GM18951 (cell line): ENCODE data around the gene C17orf67.

ENCODE experiments used
- POLR2A ChIP-seq: IDR thresholded peaks from 4 replicates; pipeline ENCODE4 v1.6.1; 2011; ENCODE audit warnings: mild to moderate bottlenecking; ENCODE audit not compliant: insufficient read length, insufficient read depth; ENCODE audit errors: extremely low read depth
- in situ Hi-C: fragments of 300-500 bp; cut with MboI; formaldehyde crosslinking; loops from one replicate; pipeline ENCODE4 v1.12.0; 2022; ENCODE audit warnings: low sequenced_read_pairs, mixed read lengths, inconsistent platforms; ENCODE audit not compliant: unreplicated experiment

The C17orf67 gene, protein sequence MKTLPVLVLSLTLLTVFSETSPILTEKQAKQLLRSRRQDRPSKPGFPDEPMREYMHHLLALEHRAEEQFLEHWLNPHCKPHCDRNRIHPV

DNA sequence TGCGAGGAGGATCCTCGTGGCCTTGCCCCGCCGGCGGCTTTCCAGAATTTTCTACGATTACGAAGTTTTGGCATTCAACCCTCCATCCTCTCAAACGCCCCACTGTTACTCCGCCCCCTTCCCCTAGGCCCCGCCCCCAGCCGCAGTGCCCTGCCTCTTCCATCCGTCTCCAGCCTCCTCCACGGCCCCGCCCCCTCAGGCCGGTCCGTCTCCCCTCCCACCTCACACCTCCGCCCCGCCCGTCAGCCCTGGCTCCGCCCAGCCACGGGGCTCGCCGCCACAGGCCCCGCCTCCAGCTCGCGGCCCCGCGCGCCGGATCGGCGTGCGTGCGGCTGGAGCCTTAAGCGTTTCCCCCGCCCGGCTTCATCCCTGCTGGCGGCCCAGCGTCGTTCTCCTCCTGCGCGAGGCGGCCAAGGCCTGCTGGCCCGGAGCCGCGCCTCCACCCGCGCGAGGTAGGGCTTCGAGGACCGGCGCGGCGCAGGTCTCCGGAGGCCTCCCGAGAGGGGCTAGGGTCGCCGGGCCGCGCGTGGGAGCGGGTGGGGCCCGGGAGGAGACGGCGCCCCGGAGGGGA, at the start of gene C17orf67, which contains the start of gene DGKE:
Gene C17orf67, minus strand, starts transcription at position 112 of the 571 bp plus-strand sequence. CDS start 18,110 bp downstream, outside the sequence.
Gene DGKE, plus strand, starts transcription at position 343 of the 571 bp plus-strand sequence. CDS start 645 bp downstream, outside the sequence.
- in situ Hi-C loops = no loop called here

DNA sequence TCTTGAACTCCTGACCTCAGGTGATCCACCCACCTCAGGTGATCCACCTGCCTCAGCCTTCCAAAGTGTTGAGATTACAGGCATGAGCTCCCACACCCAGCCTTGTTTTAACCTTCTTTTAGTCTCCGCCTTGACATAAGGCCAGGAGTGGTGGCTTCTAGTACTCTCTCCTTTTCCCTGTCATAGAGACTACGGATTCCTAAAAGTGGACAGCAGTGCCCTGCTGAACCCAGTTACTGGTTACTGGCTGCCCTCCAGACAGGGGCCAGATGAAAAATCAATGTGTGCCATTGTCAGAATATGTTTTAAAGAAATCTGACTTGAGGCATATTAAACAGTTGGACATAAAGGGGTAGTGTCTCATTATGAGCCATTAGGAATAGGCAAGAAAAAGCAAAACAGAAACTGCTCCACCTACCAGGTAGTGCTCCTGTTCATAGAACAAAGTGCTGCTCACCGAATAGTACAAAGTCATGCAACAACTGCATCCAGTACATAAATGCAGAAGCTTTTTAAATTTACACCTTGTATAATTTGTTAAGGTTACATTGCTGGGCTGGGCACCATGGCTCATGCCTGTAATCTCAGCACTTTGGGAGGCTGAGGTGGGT, 48.1 kb upstream of the C17orf67 start:
- TF ChIP-seq POLR2A = no peak
- in situ Hi-C loops = no loop called here

More for the DNA sequence above, at the start of gene C17orf67, which contains the start of gene DGKE:
- peak; percentile 64 for TF ChIP-seq POLR2A

DNA sequence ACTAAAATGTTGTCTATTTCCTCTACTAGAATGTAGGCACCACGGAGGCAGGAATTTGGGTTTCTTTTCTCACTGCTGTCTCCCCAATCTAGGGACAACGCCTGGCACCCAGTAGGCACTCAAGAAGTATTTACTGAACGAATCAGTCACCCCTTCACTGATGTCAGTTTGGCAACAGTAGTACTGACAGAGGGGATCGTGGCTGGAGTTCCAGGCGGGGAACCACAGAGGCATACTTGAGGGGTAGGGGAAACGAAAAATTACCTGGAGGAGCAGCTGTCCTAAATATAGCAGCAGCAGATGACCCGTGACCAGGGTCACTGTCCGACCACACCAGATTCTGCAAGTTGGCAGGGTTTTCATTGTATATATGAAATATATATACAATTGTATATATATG, 46.9 kb upstream of the C17orf67 start:
- TF ChIP-seq POLR2A = no peak
- in situ Hi-C loops = no loop called here

DNA sequence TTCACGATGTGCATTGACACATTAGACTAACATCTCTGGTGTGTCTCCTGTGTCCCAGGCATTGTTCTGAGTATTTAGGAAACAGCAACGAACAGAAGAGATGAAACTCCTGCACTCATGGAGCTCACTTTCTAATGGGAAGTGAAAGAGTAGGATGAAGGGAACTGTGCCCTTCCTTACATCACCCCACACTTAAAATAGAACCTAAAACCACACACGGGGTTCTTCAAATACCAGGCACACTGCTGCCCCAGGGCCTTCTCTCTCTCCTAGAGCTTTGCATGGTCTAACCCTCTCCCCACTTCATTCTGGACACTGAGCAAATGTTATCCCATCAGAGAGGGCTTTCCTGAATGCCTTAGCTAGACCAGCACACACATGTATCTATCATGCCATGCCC, 46.4 kb upstream of the C17orf67 start:
- in situ Hi-C loops = no loop called here
- no peak for TF ChIP-seq POLR2A

DNA sequence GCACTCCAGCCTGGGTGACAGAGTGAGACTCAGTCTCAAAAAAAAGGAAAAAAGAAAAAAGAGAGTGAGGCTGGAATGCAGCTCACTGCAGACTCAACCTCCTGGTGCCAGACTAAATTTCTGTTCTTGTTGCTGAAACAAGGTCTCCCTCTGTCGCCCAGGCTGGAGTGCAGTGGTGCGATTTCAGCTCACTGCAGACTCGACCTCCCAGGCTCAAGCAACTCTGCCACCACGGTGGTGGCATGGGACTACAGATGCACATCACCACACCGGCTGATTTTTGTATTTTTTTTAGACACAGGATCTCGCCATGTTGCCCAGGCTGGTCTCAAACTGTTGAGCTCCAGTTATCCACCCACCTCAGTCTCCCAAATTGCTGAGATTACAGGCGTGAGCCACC, 45.6 kb upstream of the C17orf67 start:
- TF ChIP-seq POLR2A = no peak
- in situ Hi-C loops = no loop called here

DNA sequence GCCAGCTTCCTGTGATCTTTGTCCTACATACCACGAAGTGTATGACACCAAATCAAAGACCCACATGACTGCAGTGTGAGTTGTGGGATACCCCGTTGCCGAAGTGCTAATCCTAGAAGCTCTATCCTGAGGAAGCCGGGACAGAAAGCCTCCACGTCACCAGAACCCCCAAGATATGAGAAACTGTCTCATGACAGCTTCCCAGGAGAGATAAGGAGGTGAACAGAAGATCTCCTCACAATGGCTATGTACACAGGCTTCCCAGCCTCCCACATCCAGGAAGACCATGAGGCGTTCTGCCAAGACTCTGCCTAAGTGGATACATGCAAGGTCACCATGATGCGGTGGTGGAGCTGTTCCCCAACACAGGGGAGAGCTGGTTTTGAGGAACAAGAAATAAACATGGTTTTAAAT, 43.1 kb upstream of the C17orf67 start:
- no peak for TF ChIP-seq POLR2A
- in situ Hi-C loops = no loop called here

DNA sequence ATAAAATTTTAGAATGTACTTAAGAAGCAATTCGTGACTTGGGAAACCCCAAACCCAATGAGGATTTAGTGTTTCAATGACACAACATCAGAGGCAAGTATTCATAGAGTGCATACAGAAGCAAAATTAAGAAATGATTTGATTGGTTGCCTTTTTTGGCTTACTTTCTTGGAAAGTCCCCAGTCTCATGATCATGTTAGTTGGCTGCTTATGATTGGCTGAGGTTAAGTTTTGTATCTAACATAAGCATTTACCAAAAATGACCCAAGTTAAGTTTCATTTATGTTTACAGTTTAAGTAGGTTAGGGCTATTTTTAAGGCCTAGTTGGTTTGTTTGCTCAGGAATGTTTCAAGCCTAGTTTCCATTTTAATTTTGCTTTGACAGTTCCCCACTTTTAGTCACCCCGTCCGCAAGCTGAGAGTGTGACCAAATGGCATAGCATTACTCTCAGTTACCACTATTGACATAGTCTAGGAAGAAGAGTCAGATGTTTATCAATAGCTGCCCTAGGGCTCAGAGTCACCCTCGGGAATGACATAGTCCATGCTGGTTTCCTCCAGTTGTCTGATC, 36.4 kb upstream of the C17orf67 start:
- no peak for TF ChIP-seq POLR2A
- in situ Hi-C loops = no loop called here

DNA sequence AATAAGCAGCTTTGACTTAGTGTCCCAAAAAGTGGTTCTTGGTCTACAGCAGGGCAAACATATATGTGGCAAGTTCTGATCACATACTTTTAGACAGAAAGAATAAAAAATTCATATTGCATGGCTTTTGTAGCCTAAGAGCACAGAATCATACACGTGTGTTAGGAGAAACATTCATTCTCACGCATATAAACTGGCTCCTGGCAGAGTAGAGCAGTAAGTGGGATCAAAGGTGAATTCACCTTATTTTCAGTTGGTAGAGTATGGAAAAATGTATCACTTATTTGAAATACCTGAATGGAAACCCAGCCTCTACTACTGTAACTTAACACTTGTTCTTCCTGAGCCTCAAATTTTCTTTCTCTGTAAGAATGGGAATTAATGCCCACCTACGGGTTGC, 35.0 kb upstream of the C17orf67 start:
- in situ Hi-C loops = no loop called here
- no peak for TF ChIP-seq POLR2A

DNA sequence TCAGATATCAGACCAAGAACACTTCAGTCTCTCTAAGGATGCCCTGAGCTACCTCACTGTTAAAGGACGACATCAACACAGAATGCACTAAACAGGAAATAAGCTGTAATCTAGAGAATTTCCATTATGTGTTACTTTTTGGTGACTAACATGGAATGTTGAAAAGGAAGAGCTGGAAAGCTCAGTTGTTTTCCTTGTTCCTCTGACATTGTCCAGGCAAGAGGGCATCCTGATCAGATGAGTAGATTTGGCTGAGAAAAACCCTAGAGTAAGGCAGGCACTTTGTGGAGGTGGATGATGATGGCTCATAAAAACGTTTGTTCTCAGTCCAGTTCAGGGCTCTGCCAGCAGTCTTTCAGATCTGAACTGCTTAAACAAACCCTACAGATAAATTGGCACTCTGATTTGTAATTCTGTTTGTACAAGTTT, 34.2 kb upstream of the C17orf67 start:
- in situ Hi-C loops = no loop called here
- TF ChIP-seq POLR2A = no peak

DNA sequence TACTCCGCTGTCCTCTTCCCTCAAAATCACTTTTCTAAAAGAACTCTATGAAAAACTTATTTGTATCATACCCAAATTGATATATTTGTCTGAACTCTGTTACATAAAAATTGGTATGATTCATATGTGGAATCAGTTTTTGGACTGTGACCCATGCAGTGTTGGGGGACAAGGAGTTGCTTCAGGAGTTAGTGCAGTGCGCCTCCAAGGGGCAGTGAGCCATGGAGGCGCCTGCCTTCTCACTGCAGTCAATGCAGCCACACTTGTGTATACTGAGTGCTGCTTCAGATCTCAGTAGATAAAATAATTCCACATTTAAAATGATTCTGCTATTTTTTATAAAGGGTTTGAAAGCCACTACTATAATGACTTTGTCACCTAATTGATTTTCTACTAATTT, 32.8 kb upstream of the C17orf67 start:
- in situ Hi-C loops = no loop called here
- no peak for TF ChIP-seq POLR2A

DNA sequence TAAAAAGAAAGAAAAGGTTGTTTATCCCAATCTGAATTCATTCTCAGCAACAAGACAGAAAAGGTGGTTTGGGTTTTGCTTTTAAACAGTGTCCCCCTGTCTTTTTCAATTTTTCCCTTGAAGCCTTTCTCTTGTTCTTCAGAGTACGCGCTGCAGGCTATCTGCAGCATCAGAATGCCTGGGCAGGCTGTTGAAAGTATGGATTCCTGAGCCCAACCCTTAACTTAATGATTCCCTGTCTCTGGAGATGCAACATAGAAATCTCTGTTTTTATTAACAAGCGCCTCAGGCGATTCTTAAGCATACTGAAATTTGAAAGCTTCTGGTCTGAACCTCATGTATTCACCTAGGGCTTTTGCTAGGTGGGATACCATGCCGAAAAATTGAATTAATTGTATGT, 32.4 kb upstream of the C17orf67 start:
- in situ Hi-C loops = no loop called here
- TF ChIP-seq POLR2A = no peak

DNA sequence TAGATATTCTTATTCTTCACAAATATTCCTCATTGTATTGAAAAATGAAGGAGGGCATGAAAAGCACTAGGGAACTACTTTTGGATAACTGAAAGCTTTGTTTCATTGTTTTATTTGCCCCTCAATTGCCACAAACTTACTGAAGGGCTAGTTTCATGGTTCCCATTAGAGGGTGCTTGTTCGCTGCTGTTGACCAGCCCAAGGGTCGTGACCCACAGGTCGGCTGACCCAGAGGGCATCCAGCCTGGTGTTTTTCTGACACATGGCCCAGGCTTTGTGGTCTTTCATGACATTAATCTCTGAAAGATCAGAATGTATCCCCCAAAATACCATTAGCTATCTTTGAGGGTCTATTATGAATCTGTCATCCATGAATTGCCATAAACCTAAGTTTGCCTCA, 30.3 kb upstream of the C17orf67 start:
- in situ Hi-C loops = no loop called here
- no peak for TF ChIP-seq POLR2A

DNA sequence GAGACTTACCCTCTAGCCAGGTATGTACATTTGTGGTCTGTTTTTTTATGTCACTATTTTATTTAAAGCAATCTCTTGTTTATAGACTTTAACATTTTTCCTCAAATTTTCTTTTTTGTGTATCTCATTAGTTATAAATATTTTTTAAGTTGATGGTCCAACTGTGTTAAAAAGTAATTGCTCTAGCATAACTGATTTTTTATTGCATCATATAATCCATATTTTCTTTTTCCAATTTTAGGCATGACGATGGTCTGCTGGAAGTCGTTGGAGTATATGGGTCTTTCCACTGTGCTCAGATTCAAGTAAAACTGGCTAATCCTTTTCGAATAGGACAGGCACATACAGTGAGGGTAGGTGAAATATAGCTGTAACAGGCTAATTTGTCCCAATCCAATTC, 28.2 kb upstream of the C17orf67 start:
- in situ Hi-C loops = no loop called here
- TF ChIP-seq POLR2A = no peak

DNA sequence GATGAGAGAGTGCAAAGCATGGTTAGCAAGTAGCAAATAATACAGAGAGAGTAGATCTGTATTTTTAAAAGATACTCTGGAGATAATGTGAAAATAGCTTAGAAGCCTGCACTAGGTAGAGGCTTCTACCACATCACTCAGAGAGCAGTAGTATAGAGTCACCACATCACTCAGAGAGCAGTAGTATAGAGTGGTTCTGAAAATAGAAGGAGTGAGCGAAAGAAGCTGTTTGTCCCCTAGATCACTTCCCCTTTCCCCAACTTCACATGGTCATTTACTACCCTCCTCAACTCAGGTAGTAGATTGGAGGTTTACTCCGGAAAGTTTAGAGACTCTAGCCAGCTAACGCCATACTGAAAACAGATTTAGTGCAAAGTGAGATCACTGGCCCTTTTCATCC, 17.3 kb upstream of the C17orf67 start:
- in situ Hi-C loops = no loop called here

DNA sequence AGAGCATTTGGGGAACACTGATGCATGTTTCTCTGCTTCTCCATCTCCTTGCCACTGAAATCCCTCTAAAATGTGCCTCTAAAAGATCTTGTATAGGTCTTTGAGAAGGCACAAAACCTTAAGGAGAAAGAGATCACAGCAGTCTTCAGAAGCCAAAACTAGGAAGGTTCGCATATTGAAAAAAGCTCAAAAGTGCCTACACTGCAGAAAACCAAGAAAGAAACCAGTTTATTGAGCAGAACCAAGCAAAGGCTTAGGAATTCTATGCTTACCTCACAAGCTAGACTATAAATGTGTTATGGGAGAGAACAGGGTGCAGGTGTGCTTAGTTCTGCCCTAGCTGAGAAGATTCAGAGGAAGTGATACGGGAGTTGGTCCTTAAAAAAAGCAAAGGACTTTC, 16.9 kb upstream of the C17orf67 start:
- in situ Hi-C loops = no loop called here
- no peak for TF ChIP-seq POLR2A

More for the DNA sequence above, 17.3 kb upstream of the C17orf67 start:
- no peak for TF ChIP-seq POLR2A
